Stimulated activated CD8-positive, alpha-beta memory T cell treated with anti-CD3 and anti-CD28 coated beads, Interleukin-4, amount 100 ng/mL, for 1 hour (primary cell): ENCODE measurements around the gene DLGAP1.

Source experiments
- DNase-seq, 2 donors: peaks; one replicate each; pipeline ENCODE4 v3.0.0-alpha.2; 2020; ENCODE audit warnings: low read depth in 2 of 2, low spot score in 1 of 2

Gene DLGAP1

GRCh38 chr18:3873698-3874097, 581.4 kb downstream of the DLGAP1 start:
- DNase-seq, result no peak

DNA sequence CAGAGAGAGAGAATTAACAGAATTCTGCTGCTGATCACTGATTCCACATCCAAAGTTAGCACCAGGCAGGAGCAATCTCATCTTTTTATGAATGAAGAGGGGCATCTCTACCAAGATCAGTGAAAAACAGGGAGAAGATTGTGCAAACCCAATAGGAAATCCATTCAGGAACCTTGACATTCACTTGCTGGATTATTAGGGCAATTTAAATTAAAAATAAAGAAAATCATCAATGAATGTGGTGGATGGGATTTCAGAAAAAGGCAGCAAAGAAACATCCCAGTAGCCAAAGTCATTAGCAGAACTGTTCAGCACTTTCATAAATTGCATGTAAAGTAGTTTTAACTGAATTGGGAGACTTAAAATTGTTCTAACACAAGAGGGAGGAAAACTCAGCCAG, 581.9 kb downstream of the DLGAP1 start:
- no peak for DNase-seq

DNA sequence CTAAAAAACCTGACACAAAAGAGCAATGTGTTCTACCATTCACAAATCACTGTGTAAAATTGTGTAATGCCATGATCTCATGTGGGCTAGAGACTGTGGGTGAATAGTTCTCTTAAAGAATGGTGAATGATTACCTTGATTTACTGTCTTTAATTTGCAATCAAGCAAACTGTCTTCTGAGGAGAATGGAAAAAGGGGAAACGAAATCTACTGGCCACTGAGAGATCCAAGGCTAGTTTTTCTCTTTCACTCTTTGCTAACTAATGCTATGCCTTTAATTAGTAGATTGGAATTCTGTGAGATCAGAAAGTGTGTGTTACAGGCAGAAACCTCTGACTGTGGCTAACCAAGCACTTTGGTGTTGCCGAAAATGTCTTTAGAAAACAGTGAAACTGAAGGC, 582.5 kb downstream of the DLGAP1 start:
- DNase-seq, result no peak

- no peak for DNase-seq
Measured at GRCh38 chr18:3871687-3872086, 583.4 kb downstream of the DLGAP1 start.

- DNase-seq, result no peak
Measured at GRCh38 chr18:3870914-3871313, 584.2 kb downstream of the DLGAP1 start.

GRCh38 chr18:3869848-3870247, 585.3 kb downstream of the DLGAP1 start:
- no peak for DNase-seq

- DNase-seq, result no peak
Measured at GRCh38 chr18:3867864-3868311, 587.2 kb downstream of the DLGAP1 start.

DNA sequence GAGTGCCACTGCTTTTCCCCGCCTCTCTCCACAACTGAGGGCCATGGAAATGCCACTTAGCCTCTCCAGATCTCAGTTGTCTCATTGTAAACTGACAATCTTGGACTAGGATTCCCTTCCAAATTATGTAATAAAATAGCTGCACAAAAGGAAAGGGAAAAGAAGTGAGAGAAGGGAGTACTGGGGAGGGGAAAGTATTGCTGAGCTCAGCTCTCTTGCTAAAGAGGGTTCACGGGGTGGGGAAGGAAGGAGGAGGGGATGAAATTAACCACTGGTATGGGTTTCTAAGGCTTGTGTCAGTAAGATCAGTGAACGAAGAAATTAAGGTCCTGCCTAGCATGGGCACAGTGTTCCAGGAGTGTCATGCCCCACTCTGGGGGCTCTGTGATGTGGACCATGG, 587.9 kb downstream of the DLGAP1 start:
- DNase-seq, result no peak

- DNase-seq, result no peak
Measured at GRCh38 chr18:3864669-3865298, 590.3 kb downstream of the DLGAP1 start.

DNA sequence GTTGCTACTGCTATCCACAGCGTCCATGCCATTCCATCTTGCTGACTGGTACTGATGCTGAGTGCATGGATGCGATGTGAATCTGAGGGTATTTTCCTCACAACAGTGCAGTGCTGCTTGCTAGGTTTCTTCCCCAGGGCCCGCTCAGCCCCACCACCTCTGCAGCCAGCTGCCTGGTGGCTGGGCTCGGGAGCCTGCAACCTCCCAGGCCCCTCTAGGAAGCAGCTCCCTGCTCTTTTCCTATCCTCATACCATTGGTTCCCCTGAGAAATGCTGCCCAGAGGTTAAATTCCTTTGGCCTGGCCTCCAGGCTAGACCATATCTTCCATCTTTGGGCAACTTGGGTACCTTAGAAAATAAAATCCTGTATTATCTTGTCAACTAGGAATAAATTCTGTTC, 591.5 kb downstream of the DLGAP1 start:
- no peak for DNase-seq

DNA sequence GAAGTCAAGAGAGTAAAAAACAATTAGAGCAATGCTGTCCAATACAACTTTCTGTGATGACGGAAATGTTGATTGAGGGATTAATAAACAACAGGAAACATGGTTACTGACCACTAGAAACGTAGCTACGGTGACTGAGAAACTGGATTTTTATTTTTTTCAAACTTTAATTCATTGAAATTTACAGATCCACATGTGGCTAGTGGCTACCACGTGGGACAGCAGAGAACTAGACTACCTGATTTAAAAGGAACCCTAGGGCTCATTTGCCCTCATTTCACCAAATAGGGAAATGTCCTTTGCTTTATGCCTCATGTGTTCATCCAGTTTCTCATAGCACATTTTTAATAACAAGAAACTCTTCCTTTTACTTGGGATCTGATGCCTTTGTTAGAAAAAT, 592.1 kb downstream of the DLGAP1 start:
- DNase-seq, result no peak

DNA sequence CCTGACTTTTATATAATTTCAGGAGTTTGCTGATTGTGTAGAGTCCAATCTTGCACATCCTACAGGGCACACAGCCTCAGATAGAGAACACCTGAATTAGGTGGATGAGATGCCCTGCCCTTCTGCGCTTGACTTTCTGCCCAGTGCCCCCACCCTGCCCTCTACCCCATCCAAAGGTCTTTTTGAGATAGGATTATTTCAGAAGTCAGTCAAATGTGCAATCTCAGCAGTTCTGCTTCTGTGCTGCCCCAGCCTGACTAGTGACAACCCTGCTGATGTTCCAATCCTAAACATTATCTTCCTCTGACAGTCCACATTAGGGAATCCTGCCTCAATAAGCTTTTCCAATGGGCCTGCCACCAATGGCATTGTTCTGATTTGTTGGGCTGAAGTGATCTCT, 593.6 kb downstream of the DLGAP1 start:
- DNase-seq, result no peak

DNA sequence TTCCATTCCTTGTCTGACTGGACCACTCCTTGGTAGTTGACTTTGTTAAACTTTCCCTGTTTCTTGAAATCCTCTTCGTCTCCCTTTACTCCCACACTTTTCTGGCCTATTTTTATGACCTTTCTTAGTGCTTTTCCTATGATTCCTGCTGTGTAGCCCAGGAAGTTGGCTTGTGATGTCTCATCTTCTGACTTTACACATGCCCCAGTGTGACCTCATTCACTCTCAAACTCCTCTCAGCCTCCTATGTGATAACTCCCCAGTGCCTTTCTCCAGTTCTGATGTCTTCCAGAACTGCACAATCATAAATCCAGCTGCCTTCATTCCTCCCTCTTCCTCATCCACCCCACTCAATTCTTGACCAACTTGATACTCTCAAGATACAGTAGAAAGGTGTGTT, 597.6 kb downstream of the DLGAP1 start:
- DNase-seq, result no peak

DNA sequence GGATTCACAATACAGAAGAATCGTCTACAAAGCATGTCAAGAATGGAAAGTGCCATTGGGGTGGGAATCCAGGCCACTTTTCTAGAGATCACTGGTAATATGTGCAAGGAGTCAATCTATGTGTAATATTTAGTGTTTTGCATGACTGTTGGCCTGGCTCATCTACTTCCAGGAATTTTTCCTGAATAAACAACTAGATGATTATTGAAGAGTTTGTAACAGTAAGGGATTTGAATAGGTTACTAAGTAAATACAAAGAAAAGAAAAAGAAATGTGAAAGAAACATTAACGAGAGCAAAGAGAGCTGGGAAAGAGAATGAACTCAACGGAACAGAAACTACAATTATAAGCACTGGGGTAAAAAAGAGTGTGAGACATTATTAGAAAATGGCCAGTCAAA, 599.1 kb downstream of the DLGAP1 start:
- no peak for DNase-seq

DNA sequence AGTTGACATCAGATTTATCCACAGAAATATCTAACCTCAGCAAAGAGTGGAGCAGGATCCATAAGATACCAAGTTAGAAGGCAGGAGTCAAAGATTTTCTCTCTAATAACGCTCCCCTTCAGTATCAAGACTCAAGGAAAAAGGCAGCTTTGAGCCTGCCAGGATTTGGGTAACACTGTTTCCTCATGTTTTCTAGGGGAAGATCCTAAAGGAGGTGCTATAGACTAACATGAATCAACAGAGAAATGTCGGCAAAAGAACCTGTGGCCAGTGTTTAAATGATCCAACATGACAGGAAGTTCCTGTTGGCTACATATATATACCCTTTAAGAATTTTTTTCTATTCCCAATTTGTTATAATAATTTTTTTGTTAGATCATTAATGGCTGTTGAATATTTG, 602.8 kb downstream of the DLGAP1 start:
- no peak for DNase-seq

- no peak for DNase-seq
Measured at GRCh38 chr18:3851159-3851558, 603.9 kb downstream of the DLGAP1 start.

DNA sequence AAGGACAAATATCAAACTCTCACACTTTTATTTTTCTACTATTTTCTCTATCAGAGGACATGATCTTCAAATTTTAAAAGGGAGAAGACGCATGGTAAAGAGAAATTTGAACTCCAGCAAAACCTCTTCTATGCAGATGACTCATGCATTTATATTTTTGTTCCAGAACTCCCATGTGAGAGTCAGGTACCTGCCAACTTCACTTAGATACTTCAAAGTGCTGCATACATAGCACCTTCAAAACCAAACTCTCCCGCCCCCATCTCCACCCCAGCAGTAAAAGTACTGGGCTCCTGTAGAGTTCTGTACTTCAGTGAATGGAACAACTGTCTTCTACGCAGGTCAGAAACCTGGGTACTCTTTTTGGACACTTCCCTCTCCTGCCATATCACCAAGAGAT, 606.8 kb downstream of the DLGAP1 start:
- DNase-seq, result no peak

DNA sequence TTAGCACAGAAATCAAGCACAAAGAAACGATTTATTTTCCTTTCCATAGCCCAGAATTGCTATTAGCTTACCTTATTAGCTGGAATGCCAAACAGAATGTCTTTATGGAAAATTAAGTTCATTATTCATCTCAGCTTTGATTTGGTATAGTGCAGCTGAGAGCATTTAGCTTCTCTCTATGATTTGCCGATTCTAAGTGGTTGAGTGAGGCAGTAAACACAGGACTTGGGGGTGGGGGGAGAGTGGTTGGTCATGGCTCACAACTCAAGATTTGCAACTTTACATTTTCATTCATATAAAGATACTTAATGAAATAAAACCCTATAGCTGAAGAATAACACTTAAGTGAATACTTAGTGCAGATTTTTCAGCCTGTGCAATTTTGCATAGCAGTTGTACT, 609.9 kb downstream of the DLGAP1 start:
- DNase-seq, result no peak

DNA sequence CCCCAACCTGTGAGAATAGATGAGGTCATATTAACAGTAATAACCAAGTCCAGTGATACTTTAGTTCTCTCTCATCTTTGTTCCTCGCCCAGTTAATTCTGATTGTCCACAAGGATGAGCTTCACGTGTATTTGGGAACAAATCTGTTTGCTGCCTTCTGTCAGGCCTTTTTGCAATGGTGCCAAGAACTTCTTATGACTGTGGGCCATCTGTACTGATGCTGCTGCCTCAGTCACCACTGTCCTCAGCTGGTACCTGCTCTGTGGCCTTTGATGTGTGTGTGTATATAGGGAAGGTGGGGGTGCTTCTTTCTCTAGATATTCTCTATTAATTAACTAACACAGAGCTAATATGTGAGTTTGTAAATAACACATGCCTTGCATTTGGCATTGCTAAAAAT, 612.3 kb downstream of the DLGAP1 start:
- DNase-seq, result no peak

- DNase-seq, result no peak
Measured at GRCh38 chr18:3840766-3841165, 614.3 kb downstream of the DLGAP1 start.

- DNase-seq, result no peak
Measured at GRCh38 chr18:3839581-3839981, 615.5 kb downstream of the DLGAP1 start.

GRCh38 chr18:3836483-3837335, 618.4 kb downstream of the DLGAP1 start:
- DNase-seq, result no peak
